Measurements from ENCODE around the gene APBB2. TPM values are rescaled to one million over a fixed set of nuclear protein-coding genes. Genes with fewer than 3 reads are reported as not detected.
"Not testable (repeated sequence)": the region's sequence is repeated elsewhere in the genome, so short reads cannot be mapped to it uniquely, and the experiment has no call there.

Gene APBB2
- total and polyA plus RNA-seq, 9 donors = 27.3 to 50.6 (median 36.8) TPM

DNA sequence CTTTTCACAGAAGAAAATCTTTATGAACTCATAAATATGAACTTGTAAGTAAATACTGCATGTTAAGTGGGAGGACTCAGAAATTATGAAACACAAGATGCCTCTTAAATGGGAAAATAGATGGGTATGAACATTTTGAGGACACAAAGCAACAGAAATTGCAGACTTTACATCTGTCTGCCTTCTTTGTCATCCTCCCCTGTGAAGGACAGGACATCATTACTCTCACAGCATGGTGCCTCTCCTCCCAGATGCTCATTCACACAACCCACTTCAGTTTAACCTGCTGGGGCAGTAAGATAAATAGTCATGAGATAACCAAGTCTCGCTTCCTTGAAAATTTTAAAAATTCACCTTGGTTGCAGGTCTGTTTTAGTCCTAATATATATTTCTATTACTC, 144.5 kb downstream of the APBB2 start:
- H3K4me3 ChIP-seq (ENCODE audit: low read length) = no peak overlapping the region
- no CpG with 5 or more reads among the region's 1 CpG for WGBS (ENCODE audit: insufficient coverage)
- H3K27me3 ChIP-seq (ENCODE audit: control insufficient read depth, insufficient read depth, low read length) = no peaks in the 10 kb centered on the region
- H3K27ac ChIP-seq (ENCODE audit: low read length) = no peak overlapping the region
- no peaks in the 10 kb centered on the region for H3K36me3 ChIP-seq (ENCODE audit: control insufficient read depth, insufficient read depth, low read length)
- H3K4me1 ChIP-seq (ENCODE audit: control insufficient read depth, insufficient read depth, low read length) = peaks cover 2% of the 10 kb centered on the region
- DNase-seq = no peak
- no peaks in the 10 kb centered on the region for H3K9me3 ChIP-seq (replicated peaks; ENCODE audit: control insufficient read depth, low read depth, low read length)

DNA sequence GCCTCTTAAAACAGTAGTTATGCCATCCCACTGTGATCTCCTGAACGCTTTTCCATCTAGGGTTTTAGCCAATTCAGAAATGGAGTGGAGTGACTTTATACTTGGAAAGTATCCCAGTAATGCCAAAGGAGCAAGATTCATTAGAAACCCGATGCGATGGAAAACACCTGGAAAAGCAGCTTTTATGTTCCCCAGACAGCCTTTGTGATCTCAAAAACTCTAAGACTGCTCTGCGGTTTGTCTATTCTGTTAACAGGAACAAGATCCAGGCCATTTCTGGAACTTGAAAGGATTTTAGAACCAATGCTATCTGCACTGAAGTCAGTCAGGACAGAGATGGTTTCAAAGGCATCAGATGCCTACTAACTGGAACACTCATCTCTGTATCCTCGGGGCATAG, 145.1 kb downstream of the APBB2 start:
- H3K36me3 ChIP-seq (ENCODE audit: control insufficient read depth, insufficient read depth, low read length) = no peaks in the 10 kb centered on the region
- peaks cover 2% of the 10 kb centered on the region for H3K4me1 ChIP-seq (ENCODE audit: control insufficient read depth, insufficient read depth, low read length)
- WGBS (ENCODE audit: insufficient coverage) = 34% methylated on average over 3 of the region's 5 CpGs
- no peak overlapping the region for H3K4me3 ChIP-seq (ENCODE audit: low read length)
- no peaks in the 10 kb centered on the region for H3K27me3 ChIP-seq (ENCODE audit: control insufficient read depth, insufficient read depth, low read length)
- H3K9me3 ChIP-seq (replicated peaks; ENCODE audit: control insufficient read depth, low read depth, low read length) = no peaks in the 10 kb centered on the region
- DNase-seq = peak; percentile 55
- no peak overlapping the region for H3K27ac ChIP-seq (ENCODE audit: low read length)

DNA sequence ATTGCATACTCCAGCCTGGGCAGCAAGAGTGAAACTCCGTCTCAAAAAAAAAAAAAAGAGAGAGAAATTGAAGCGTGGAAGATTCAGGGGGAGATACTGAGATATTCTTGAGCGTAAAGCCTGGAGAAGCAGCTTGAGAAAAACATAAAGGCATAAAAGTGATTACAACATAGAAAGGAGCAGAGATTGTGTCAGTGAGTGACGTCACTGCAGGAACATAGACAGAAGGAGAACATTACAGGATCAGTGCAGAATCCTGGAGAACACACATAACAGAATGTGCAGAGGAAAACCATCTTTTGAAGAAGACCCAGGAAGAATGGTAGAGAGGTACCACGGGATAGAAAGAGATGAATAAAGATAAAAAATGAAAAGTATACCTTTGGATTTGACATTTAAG, 147.0 kb downstream of the APBB2 start:
- DNase-seq = no peak
- Histone ChIP-seq H3K9me3 (replicated peaks; ENCODE audit: control insufficient read depth, low read depth, low read length) (no peaks in the 10 kb centered on the region), H3K27me3 (ENCODE audit: control insufficient read depth, insufficient read depth, low read length) (no peaks in the 10 kb centered on the region), H3K36me3 (ENCODE audit: control insufficient read depth, insufficient read depth, low read length) (no peaks in the 10 kb centered on the region), H3K4me1 (ENCODE audit: control insufficient read depth, insufficient read depth, low read length) (peaks cover 2% of the 10 kb centered on the region), H3K27ac (ENCODE audit: low read length) (no peak overlapping the region), H3K4me3 (ENCODE audit: low read length) (no peak overlapping the region)
- 85% methylated on average over 4 of the region's 5 CpGs for WGBS (ENCODE audit: insufficient coverage)

DNA sequence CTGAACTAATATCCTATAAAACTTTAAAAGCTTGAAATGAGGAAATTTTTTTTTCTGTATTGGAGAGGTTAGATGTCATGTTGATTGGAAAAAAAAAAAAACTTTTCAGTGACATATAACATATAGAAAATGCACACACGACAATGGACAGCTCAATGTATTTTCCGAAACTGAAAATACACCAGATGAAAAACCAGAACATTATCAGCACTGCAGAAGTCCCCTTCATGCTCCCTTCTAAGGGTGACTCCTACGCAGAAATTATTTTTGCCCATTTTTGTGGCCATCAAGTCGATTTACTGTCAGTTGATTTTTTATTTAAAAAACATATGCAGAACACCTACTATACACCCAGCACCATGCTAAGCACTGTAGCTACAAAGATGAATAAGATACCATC, 148.3 kb downstream of the APBB2 start:
- H3K27me3 ChIP-seq (ENCODE audit: control insufficient read depth, insufficient read depth, low read length) = no peaks in the 10 kb centered on the region
- no peak overlapping the region for H3K4me3 ChIP-seq (ENCODE audit: low read length)
- H3K36me3 ChIP-seq (ENCODE audit: control insufficient read depth, insufficient read depth, low read length) = no peaks in the 10 kb centered on the region
- H3K27ac ChIP-seq (ENCODE audit: low read length) = no peak overlapping the region
- no peak for DNase-seq
- peaks cover 3% of the 10 kb centered on the region for H3K4me1 ChIP-seq (ENCODE audit: control insufficient read depth, insufficient read depth, low read length)
- H3K9me3 ChIP-seq (replicated peaks; ENCODE audit: control insufficient read depth, low read depth, low read length) = no peaks in the 10 kb centered on the region
- WGBS (ENCODE audit: insufficient coverage) = 100% methylated on average over 3 of the region's 4 CpGs

DNA sequence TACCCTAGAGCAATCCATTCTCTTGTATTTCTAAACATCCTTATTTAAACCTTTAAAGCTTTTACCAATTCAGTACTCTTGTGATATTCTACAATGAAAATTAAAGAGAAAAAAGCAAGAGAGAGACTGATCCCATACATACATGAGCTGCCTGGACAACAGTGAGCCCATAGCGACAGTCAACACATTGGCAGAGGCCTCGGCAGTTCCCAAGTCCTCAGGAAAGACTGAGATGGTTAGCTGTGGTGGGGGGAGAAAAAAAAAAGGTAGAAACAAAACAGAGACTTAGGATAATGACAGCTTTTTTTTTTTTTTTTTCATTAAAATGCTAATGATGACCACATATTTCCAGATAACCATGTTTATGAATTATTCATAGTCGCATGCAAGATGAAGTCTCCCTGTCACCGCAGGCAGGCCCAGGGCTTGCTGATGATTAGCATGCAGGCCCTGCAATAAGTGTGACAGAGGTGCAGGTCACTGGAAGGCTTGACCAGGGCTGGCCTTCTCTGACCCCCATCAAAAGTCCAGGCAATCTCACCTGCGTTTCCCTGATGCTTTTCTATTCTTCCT, 148.8 kb downstream of the APBB2 start:
- H3K27me3 ChIP-seq (ENCODE audit: control insufficient read depth, insufficient read depth, low read length) = no peaks in the 10 kb centered on the region
- DNase-seq = no peak
- no peaks in the 10 kb centered on the region for H3K9me3 ChIP-seq (replicated peaks; ENCODE audit: control insufficient read depth, low read depth, low read length)
- WGBS (ENCODE audit: insufficient coverage) = no CpG with 5 or more reads among the region's 5 CpGs
- peaks cover 8% of the 10 kb centered on the region for H3K4me1 ChIP-seq (ENCODE audit: control insufficient read depth, insufficient read depth, low read length)
- H3K4me3 ChIP-seq (ENCODE audit: low read length) = no peak overlapping the region
- no peaks in the 10 kb centered on the region for H3K36me3 ChIP-seq (ENCODE audit: control insufficient read depth, insufficient read depth, low read length)
- no peak overlapping the region for H3K27ac ChIP-seq (ENCODE audit: low read length)

DNA sequence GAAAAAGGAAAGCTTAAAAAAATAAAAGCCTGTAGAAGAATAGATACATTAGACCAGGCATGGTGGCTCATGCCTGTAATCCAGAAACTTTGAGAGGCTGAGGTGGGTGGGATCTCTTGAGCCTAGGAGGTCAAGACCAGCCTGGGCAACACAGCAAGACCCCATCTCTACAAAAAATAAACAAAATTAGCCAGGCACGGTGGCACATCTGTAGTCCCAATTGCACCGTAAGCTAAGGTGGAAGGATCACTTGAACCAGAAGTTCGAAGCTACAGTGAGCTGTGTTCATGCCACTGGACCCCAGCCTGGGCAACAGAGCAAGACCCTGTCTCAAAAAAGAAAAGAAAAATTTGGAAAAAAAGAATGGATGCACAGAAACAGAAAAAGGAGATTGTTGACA, 149.4 kb downstream of the APBB2 start:
- peaks cover 9% of the 10 kb centered on the region for H3K4me1 ChIP-seq (ENCODE audit: control insufficient read depth, insufficient read depth, low read length)
- no peak overlapping the region for H3K27ac ChIP-seq (ENCODE audit: low read length)
- H3K36me3 ChIP-seq (ENCODE audit: control insufficient read depth, insufficient read depth, low read length) = no peaks in the 10 kb centered on the region
- H3K4me3 ChIP-seq (ENCODE audit: low read length) = no peak overlapping the region
- H3K27me3 ChIP-seq (ENCODE audit: control insufficient read depth, insufficient read depth, low read length) = no peaks in the 10 kb centered on the region
- no peaks in the 10 kb centered on the region for H3K9me3 ChIP-seq (replicated peaks; ENCODE audit: control insufficient read depth, low read depth, low read length)
- DNase-seq = no peak
- WGBS (ENCODE audit: insufficient coverage) = 94% methylated on average over 3 of the region's 3 CpGs

DNA sequence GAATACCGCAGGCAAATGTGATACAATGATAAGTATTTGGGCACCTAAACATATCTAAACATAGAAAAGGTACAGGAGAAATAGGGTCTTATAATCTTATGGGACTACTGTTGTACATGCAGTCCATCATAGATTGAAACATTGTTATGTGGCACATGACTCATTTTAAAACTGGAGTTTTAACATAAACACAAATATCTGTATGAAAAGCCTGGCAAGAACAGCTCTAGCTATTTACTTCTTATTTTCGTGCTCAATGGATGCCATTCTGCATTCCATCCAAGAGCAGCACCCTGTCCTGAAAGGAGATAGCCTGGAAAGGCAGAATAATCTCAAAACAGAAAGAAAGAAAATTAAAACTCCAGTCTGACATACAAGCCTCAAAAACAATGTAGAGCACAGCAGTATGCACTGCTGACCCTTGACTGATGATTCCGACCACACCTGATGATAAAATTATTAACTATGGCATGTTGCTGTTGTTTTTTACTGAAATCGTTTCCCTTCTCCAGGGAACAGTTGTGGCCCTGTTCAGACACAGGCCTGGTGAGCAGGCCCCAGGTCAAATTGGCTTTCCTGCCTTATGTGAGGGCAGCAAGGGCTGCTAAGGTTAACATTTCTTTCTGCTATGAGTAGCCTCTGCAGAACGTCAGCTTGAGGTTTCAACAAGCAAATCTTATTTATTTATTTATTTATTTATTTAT, 152.7 kb downstream of the APBB2 start:
- 42% methylated on average over 2 of the region's 5 CpGs for WGBS (ENCODE audit: insufficient coverage)
- DNase-seq = no peak
- H3K9me3 ChIP-seq (replicated peaks; ENCODE audit: control insufficient read depth, low read depth, low read length) = no peaks in the 10 kb centered on the region
- H3K27me3 ChIP-seq (ENCODE audit: control insufficient read depth, insufficient read depth, low read length) = no peaks in the 10 kb centered on the region
- H3K4me1 ChIP-seq (ENCODE audit: control insufficient read depth, insufficient read depth, low read length) = peaks cover 18% of the 10 kb centered on the region
- H3K36me3 ChIP-seq (ENCODE audit: control insufficient read depth, insufficient read depth, low read length) = no peaks in the 10 kb centered on the region
- no peak overlapping the region for H3K27ac ChIP-seq (ENCODE audit: low read length)
- no peak overlapping the region for H3K4me3 ChIP-seq (ENCODE audit: low read length)

DNA sequence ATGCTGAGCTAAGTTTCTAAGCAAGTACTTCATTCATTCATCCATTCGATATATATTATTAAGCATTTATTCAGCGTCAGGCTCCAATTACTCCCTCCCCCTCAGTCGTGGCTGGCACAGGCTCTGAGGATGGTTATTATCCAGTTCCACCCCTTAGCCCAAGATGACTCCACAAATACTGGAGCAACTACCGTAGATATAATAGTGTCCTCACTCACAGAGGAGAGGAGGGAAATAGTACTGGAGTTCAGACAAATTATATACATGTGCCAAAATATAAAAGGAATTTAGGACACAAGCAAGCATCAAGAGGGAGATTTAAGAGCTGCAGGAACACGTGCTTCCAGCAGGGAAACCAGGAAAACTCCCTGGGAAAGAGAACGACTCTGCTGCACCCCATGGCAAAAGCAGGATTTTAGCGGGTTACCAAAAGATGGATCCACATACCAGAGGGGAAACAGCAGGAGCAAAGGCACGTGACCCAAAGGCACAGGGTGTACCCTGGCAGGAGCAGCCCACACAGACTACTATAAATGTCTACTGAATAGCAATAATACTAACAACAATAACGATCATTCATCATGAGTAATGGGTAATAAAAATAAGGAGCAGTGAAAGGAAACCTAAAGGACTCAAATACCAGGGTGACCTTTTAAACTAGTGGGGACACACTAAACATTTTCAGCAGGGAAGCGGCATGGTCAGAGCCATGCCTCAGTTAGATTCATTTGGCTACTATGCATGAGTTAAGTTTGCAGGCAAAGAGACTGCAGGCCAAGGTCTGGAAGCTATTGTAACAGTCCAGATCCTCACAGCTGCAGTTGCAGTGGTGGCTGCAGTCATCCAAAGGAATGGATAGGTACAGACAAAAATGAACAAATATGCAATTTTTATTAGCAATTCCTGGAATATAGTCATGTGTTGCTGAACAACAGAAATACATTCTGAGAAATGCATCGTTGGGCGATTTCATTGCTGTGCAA, 153.7 kb downstream of the APBB2 start:
- Histone ChIP-seq H3K4me3 (ENCODE audit: low read length) (no peak overlapping the region), H3K27me3 (ENCODE audit: control insufficient read depth, insufficient read depth, low read length) (no peaks in the 10 kb centered on the region), H3K9me3 (replicated peaks; ENCODE audit: control insufficient read depth, low read depth, low read length) (no peaks in the 10 kb centered on the region), H3K27ac (ENCODE audit: low read length) (peak overlapping the region; percentile 3), H3K36me3 (ENCODE audit: control insufficient read depth, insufficient read depth, low read length) (no peaks in the 10 kb centered on the region), H3K4me1 (ENCODE audit: control insufficient read depth, insufficient read depth, low read length) (peaks cover 18% of the 10 kb centered on the region)
- peak; percentile 75 for DNase-seq
- 44% methylated on average over 7 of the region's 12 CpGs for WGBS (ENCODE audit: insufficient coverage)

DNA sequence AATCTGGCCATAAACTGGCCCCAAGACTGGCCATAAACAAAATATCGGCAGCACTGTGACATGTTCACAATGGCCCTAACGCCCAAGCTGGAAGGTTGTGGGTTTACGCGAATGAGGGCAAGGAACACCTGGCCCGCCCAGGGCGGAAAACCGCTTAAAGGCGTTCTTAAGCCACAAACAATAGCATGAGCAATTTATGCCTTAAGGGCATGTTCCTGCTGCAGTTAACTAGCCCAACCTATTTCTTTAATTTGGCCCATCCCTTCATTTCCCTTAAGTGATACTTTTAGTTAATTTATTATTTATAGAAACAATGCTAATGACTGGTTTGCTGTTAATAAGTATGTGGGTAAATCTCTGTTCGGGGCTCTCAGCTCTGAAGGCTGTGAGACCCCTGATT, 154.9 kb downstream of the APBB2 start:
- not testable (repeated sequence) for H3K9me3 ChIP-seq (replicated peaks; ENCODE audit: control insufficient read depth, low read depth, low read length); DNase-seq; H3K27me3 ChIP-seq (ENCODE audit: control insufficient read depth, insufficient read depth, low read length); H3K36me3 ChIP-seq (ENCODE audit: control insufficient read depth, insufficient read depth, low read length); H3K27ac ChIP-seq (ENCODE audit: low read length); H3K4me3 ChIP-seq (ENCODE audit: low read length)
- H3K4me1 ChIP-seq (ENCODE audit: control insufficient read depth, insufficient read depth, low read length) = peaks cover 18% of the 10 kb centered on the region
- WGBS (ENCODE audit: insufficient coverage) = 100% methylated on average over 1 of the region's 9 CpGs

DNA sequence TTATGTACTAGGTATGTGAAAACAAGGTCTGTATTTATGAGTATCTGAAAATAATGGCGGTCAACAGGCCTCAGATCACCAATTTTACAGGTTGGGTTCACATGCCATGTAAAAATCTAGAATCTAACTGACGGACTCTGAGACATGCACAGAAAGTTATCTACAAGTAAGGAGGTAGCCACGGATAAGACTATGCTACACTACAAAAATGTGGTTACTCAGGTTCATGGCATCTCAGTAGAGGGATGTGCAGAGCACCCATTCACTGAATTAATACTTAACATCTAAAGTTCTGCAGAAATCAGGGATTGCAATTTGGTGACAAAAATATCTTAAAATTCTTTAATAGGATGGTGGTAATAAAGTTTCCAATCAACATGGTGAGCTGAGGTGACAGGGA, 155.9 kb downstream of the APBB2 start:
- no peaks in the 10 kb centered on the region for H3K27me3 ChIP-seq (ENCODE audit: control insufficient read depth, insufficient read depth, low read length)
- DNase-seq = no peak
- H3K4me1 ChIP-seq (ENCODE audit: control insufficient read depth, insufficient read depth, low read length) = peaks cover 18% of the 10 kb centered on the region
- H3K27ac ChIP-seq (ENCODE audit: low read length) = no peak overlapping the region
- H3K36me3 ChIP-seq (ENCODE audit: control insufficient read depth, insufficient read depth, low read length) = peaks cover 4% of the 10 kb centered on the region
- no peak overlapping the region for H3K4me3 ChIP-seq (ENCODE audit: low read length)
- H3K9me3 ChIP-seq (replicated peaks; ENCODE audit: control insufficient read depth, low read depth, low read length) = no peaks in the 10 kb centered on the region
- no CpG with 5 or more reads among the region's 3 CpGs for WGBS (ENCODE audit: insufficient coverage)

Measured in muscle of leg (tissue), 11 donors.